Right cardiac atrium (tissue), 5 donors: ENCODE measurements around the gene ZNG1B. TPM values are rescaled to one million over a fixed set of nuclear protein-coding genes. Genes with fewer than 3 reads are reported as not detected.
A peak's percentile ranks its signal among the peaks of the same experiment; 100 is the strongest.
"Not testable (repeated sequence)": the region's sequence is repeated elsewhere in the genome, so short reads cannot be mapped to it uniquely, and the experiment has no call there.

ENCODE experiments used
- ATAC-seq, 2 donors: fragments of 200-7000 bp; cut with Tn5 transposase; one replicate each; pipeline versions ENCODE4 v1.8.0 to v1.9.1; 2020; ENCODE audit warnings: moderate library complexity in 2 of 2, mild to moderate bottlenecking in 1 of 2
- DNase-seq, 3 donors: peaks; one replicate each; pipeline ENCODE4 v3.0.0-alpha.2; 2020
- H3K27ac ChIP-seq: one replicate; pipeline ENCODE4 v1.5.1; 2013; ENCODE audit warnings: mild to moderate bottlenecking, low read length, control low read depth, moderate library complexity
- H3K27me3 ChIP-seq: one replicate; pipeline ENCODE4 v1.6.1; 2013; ENCODE audit not compliant: control insufficient read depth, insufficient read depth
- H3K4me1 ChIP-seq: one replicate; pipeline ENCODE4 v1.6.1; 2013; ENCODE audit warnings: low read length; ENCODE audit not compliant: control insufficient read depth, insufficient read depth
- H3K4me3 ChIP-seq: one replicate; pipeline ENCODE4 v1.5.1; 2013; ENCODE audit warnings: low read length, control low read depth
- H3K9me3 ChIP-seq: one replicate; pipeline ENCODE4 v1.6.1; 2013; ENCODE audit warnings: low read length; ENCODE audit not compliant: control insufficient read depth
- WGBS: extraction: QIAGEN DNeasy Blood & Tissue Kit; methylation state at CpG from one replicate; pipeline ENCODE4 v1.1.7; 2013; 5-methylcytosine and 5-hydroxymethylcytosine counted together
- intact Hi-C, 4 donors: fragments of 100-400 bp; cut with DNase I; formaldehyde crosslinking; loops; one replicate each; pipeline versions ENCODE4 v1.11.0 to v1.14.0; 2022 to 2023
- polyA plus RNA-seq: library from polyadenylated mRNA; stranded (reverse); fragments of 200-250 nt; gene quantifications from one replicate; pipeline ENCODE4 v1.2.3, GENCODE V29; 2013
- total RNA-seq, 4 donors: library from RNA; stranded (reverse); fragmentation: NEBNext Ultra II Directional; extraction: Animal tissue kit (Norgen Biotek cat#: 25700); gene quantifications; one replicate each; pipeline ENCODE4 v1.2.1, GENCODE V29; 2021
- donor health status: healthy with polysubstance abuse.
- donor health status: DM: no; HTN: yes; CAD: no.
- donor health status: DM: no; HTN: no; CAD: no.
- donor health status: DM: no; HTN: yes; CAD: no; lungs with severe emphysema.
- donor health status: DM: yes; HTN: yes; CAD: no.

ZNG1B gene
- total and polyA plus RNA-seq, 5 donors, result 24.0 to 29.1 (median 26.3) TPM

DNA sequence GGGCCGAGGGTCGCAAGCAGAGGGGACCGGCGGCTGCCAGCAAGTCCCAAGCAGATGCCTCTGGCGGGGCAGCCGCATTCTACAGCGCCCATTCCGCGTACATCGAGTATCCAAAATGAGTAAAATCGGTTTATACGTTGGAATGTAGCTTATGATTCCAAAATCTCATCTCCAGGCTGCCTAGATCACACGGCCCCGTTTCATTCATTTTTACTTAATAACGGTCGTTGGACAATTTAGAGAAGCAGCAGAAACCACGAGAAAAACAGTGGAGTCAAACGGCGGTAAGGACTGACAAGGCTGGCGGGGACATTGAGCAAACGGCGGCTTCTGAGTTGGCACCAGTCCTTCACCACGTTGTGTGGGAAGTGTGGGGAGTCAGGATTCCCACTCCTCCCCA lies 66.6 kb downstream of the ZNG1B start:
- H3K4me3 ChIP-seq, result peak overlapping the region; percentile 28
- peak in 1 of 3 donors; percentile 51 for DNase-seq

DNA sequence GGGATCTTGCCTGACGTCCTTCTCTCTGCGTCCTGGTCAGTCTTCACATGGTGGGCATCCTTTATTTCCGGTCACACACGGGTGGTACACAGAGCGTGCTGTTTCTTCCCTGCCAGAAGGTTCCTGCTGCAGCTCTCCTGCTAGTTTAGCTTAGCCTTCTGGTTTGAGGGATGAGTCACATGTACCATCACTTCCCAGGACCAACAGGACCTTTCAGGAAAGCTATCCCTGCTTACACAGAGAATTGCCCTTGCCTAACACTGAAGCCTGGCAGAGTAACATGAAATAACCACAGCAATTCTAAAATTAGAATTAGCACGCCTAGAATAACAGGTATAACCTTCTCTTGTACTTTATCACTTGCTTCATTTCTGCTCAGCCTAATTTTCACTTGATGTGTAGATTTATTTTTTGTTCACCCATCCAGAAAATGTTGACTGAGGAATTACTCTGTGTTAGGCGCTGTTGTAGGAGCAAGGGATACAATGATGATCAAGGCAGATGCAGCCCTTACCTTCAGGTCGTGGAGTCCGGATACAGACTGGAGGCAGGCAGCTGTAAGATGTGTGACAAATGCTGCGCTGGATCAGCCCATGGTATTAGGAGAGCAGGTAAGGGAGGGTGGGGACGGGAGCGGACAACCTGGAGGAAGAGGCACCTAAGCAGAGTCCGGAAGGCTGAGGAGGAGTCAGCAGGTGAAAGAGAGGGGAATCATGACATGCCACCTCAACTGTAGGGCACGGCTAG lies 70.1 kb downstream of the ZNG1B start:
- H3K4me1 ChIP-seq, DNase-seq, H3K4me3 ChIP-seq, H3K9me3 ChIP-seq, intact Hi-C loops, H3K27ac ChIP-seq, H3K27me3 ChIP-seq, ATAC-seq: not testable (repeated sequence)
- 21% methylated on average over 12 of the region's 14 CpGs for WGBS

More for the DNA sequence above, 66.6 kb downstream of the ZNG1B start:
- H3K27me3 ChIP-seq, intact Hi-C loops, H3K27ac ChIP-seq, H3K9me3 ChIP-seq, ATAC-seq, H3K4me1 ChIP-seq: not testable (repeated sequence)
- WGBS, result 6% methylated on average over 23 of the region's 23 CpGs

DNA sequence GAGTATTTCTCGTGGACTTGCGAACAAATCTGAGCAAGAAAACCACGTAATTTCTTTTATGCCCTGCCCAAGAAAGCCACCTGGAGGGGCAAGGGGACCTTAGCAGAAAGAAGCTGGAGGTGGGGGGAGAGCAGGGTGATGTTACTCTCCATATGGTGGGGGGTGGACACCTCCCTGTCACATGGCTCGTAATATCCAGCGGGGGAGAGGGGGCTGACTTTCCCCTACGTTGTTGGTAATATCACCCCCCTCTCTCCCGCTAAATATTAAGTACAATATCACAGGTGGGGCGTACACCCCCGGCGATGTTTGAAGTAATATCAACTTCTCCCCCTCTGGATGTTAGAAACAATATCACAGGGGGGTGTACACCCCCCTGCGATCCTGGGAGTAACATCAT lies 70.7 kb downstream of the ZNG1B start:
- intact Hi-C loops, H3K9me3 ChIP-seq, ATAC-seq, H3K27me3 ChIP-seq, H3K27ac ChIP-seq, H3K4me1 ChIP-seq, H3K4me3 ChIP-seq, DNase-seq: not testable (repeated sequence)
- 40% methylated on average over 11 of the region's 11 CpGs for WGBS

DNA sequence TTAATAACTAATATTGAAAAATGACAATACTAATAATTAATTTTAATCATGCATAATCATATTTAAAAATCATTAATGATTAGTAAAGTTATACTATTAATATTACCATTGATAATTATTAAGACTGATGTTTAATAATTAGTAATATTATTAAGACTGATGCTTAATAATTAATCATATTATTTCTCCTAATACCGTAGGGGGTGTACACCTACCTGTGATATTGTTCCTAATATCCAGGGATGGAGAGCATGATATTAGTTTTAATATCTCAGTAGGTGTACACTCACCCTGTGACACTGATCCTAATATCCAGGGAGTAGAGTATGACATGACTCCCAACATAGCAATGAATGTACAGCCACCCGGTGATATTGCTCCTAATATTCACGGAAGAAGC lies 73.4 kb downstream of the ZNG1B start:
- H3K4me3 ChIP-seq, H3K27me3 ChIP-seq, H3K27ac ChIP-seq, ATAC-seq, intact Hi-C loops, DNase-seq, H3K4me1 ChIP-seq, H3K9me3 ChIP-seq: not testable (repeated sequence)
- 70% methylated on average over 2 of the region's 3 CpGs for WGBS

DNA sequence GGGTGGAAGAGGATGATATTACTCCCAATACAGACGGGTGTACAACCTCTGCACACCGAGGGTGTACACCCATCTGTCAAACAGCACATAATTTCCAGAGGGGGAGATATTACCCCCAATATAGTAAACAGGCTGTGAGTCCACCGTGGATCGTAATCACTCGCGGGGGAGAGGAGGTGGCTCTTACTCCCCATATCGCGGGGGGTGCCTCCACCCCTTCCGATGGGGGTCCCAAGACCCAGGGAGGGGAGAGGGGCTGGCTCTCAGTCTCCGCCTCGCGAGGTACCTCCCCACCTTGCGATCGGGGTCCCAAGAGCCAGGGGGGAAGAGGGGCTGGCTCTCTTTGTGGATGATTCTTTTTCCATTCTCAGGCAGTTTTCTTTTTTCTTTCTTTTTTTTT lies 74.4 kb downstream of the ZNG1B start:
- H3K27me3 ChIP-seq, DNase-seq, H3K27ac ChIP-seq, H3K9me3 ChIP-seq, H3K4me1 ChIP-seq, H3K4me3 ChIP-seq, intact Hi-C loops, ATAC-seq: not testable (repeated sequence)
- 76% methylated on average over 14 of the region's 14 CpGs for WGBS

DNA sequence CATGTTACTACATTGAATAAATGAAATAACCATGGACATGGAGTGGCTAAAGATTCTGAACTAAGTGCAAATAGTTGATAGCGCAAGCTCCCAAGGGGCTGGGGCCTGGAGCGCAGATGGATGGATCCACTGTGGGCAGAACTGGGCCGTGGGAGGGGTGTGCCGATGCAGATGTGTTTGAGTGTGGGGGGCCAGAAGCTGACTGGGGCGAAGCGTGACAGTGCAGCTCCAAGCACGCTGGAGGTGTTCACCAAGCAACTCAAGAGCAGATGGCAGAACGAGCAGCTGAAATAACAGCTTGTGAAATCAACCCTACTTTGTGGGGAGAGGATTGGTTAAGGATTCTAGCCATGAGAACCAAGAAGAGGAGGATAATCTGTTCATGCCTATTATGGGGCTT lies 78.0 kb downstream of the ZNG1B start:
- H3K4me3 ChIP-seq, DNase-seq, ATAC-seq, H3K27ac ChIP-seq, H3K9me3 ChIP-seq, H3K27me3 ChIP-seq, H3K4me1 ChIP-seq, intact Hi-C loops: not testable (repeated sequence)
- 86% methylated on average over 8 of the region's 8 CpGs for WGBS

DNA sequence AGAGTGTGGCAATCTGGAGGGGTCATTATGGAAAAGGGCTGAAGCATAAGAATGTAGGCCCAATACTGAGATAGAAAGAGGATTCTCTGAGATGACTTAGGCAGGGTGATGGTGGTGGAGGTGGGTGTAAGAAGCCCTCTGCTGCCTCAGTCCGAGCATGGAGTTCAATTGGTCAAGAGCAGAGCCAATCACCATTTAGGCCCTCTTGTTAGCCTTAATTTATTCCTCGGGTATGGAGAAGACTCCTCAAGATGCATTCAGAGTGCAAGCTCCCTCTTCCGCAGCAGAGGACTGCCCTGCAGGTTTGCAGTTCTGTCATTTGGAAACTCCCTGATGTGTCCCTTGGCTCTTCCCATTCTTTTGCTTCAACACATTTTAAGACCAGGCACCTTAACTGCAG lies 78.5 kb downstream of the ZNG1B start:
- H3K9me3 ChIP-seq, ATAC-seq, H3K27ac ChIP-seq, H3K27me3 ChIP-seq, H3K4me1 ChIP-seq, DNase-seq, H3K4me3 ChIP-seq, intact Hi-C loops: not testable (repeated sequence)
- WGBS, result 81% methylated on average over 3 of the region's 3 CpGs

DNA sequence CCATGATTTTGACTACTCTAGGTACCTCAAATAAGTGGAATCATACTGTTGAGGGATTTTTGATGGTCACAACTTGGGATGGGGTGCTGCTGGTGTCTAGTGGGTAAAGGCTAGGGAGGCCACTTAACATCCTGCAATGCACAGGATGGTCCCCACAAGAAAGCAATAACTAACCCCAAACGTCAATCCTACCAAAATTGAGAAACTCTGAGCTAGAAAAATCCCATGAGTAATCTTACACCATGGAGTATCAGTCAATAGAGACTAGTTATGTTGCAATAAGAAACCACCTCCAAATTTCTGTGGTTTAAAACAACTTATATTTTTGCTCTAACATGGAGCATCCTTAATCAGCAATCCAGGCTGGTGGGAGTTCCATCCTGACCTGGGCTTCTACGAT lies 79.5 kb downstream of the ZNG1B start:
- no CpG with 5 or more reads among the region's 2 CpGs for WGBS

DNA sequence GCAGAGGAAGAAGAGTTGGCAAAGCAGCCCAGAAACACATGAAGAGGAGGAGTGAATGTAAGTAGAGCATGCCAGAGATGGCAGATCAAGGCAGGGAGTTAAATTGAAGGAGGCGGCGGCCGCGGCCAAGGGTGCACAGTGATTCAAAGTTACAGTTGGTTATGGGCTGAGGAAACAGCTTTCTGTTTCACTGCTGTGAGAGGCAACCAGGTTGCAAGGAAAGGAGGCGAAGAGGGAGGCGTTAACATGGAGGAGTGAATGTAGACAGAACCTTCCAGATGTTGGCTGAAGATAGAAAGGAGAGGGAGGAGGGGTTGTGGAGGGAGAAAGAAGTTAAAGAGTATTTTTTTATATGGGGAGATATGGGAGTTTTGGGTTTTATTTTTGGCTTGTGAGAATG lies 83.3 kb downstream of the ZNG1B start:
- H3K27me3 ChIP-seq, H3K9me3 ChIP-seq, H3K4me1 ChIP-seq, intact Hi-C loops, H3K4me3 ChIP-seq, DNase-seq, H3K27ac ChIP-seq: not testable (repeated sequence)
- WGBS, result 71% methylated on average over 6 of the region's 6 CpGs
- peak in 1 of 2 donors; percentile 36 for ATAC-seq

More for the DNA sequence above, 79.5 kb downstream of the ZNG1B start:
- H3K27ac ChIP-seq, H3K4me3 ChIP-seq, ATAC-seq, DNase-seq, intact Hi-C loops, H3K4me1 ChIP-seq, H3K27me3 ChIP-seq, H3K9me3 ChIP-seq: not testable (repeated sequence)

DNA sequence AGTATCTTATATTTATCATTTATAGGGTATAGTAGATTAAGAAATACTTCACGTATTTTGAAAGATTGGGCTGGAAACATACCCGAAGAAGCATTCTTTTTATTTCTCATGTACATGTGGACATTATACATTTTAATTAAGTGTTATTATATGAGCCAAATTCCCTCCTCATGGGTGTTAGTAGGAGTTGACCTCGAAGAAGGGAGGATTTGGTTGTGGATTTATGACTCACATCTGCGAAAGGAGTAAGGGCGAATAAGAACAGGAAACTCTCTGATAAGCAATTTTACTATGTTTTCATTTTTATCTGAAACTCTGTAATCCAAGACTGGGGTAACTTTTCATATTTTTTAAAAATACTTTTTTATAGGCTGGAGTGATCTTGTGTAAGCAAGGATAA lies 84.0 kb downstream of the ZNG1B start:
- ATAC-seq, H3K4me3 ChIP-seq, H3K9me3 ChIP-seq, H3K27ac ChIP-seq, DNase-seq, intact Hi-C loops, H3K27me3 ChIP-seq, H3K4me1 ChIP-seq: not testable (repeated sequence)
- 55% methylated on average over 5 of the region's 5 CpGs for WGBS

DNA sequence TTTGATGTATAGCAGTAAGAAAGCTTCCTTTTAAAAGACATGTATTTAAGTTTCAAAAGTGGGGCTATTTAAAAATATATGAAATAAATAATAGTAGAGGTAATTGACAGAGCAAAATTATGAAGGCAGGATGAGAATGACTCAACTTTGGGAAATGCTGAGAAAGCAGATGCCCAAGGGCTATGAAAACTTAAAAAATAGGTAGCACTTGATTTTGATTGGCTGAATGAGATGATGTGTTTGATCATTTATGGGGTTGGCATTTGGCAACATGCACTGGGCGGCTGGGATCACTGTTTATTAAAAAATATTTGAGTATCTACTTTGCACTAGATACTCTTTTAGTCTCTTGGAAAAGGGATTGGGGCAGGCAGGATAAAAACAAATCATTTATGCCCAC lies 87.5 kb downstream of the ZNG1B start:
- H3K4me1 ChIP-seq, H3K27me3 ChIP-seq, ATAC-seq, DNase-seq, H3K9me3 ChIP-seq, intact Hi-C loops, H3K4me3 ChIP-seq, H3K27ac ChIP-seq: not testable (repeated sequence)
- 73% methylated on average over 1 of the region's 1 CpG for WGBS
